Tibial artery (tissue), 4 donors: ENCODE measurements around the gene PI4KB.

Source experiments
- DNase-seq, 2 donors: peaks; one replicate each; pipeline ENCODE4 v3.0.0-alpha.2; 2019
- H3K27ac ChIP-seq, 2 donors: fragments of 200-600 bp; sonication (generic) in 1 of 2; 1 replicate in 1 of 2; 2 replicates in 1 of 2; pipeline ENCODE4 v1.5.1; 2018 to 2019; ENCODE audit warnings: mild to moderate bottlenecking in 1 of 2
- H3K27me3 ChIP-seq, 2 donors: fragments of 200-600 bp; sonication (generic) in 1 of 2; one replicate each; pipeline versions ENCODE4 v1.5.1 to v1.6.0; 2016 to 2019
- H3K36me3 ChIP-seq, 3 donors: fragments of 200-600 bp; sonication (generic) in 2 of 3; one replicate each; pipeline ENCODE4 v1.5.1; 2016 to 2019; ENCODE audit warnings: mild to moderate bottlenecking in 2 of 3
- H3K4me1 ChIP-seq, 4 donors: fragments of 200-600 bp; sonication (generic) in 2 of 4; 1 replicate in 3 of 4; 2 replicates in 1 of 4; pipeline ENCODE4 v1.5.1; 2016 to 2019
- H3K4me3 ChIP-seq, 2 donors: fragments of 200-600 bp; sonication (generic) in 1 of 2; 1 replicate in 1 of 2; 2 replicates in 1 of 2; pipeline ENCODE4 v1.5.1; 2018 to 2019; ENCODE audit warnings: mild to moderate bottlenecking in 2 of 2
- H3K9me3 ChIP-seq, 3 donors: fragments of 200-600 bp; sonication (generic) in 1 of 3; one replicate each; pipeline ENCODE4 v1.5.1; 2016 to 2019
- intact Hi-C: fragments of 100-400 bp; cut with DNase I; formaldehyde crosslinking; loops from one replicate; pipeline ENCODE4 v1.15.0; 2023; ENCODE audit warnings: low total_unique reads
- TF ChIP-seq, protein P1 (sequence below), 2 experiments: fragments of 200-600 bp in 1 of 2; fragments of 450-650 bp in 1 of 2; IDR thresholded peaks; one replicate each; pipeline ENCODE4 v1.5.1; 2017 to 2019; ENCODE audit warnings: antibody characterized with exemption in 2 of 2, mild to moderate bottlenecking in 1 of 2, moderate library complexity in 1 of 2

PI4KB gene

DNA sequence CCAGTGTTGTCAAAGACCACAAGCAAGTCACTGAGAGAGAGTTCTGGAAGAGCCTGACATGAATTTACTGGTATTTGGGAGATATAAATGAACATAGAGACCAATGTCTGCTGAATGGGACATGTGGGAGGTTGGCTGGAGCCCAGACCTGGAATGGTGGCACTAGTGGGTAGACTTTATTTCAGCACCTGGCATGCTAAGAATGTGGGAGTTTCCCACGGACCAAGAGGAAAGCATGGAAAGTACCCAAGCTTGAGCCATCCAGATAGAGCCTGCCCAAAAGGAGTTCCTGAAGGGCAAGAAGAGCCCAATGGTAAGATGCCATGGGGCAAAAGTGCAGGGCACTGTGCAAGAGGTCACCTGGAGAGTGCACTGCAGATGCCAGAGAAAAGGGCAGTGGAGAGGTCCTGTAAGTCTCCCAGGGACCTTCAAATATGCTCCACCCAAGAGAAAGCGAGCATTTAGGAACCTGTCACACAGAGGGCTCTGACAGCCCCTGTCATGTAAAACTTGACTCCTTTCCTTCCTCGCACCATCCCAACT lies 53.2 kb downstream of the PI4KB start:
- intact Hi-C loops: no loop called here
- no peak for DNase-seq
- Histone ChIP-seq H3K4me3 (no peak overlapping the region), H3K27me3 (no peaks in the 10 kb centered on the region), H3K4me1 (no peaks in the 10 kb centered on the region), H3K9me3 (no peaks in the 10 kb centered on the region), H3K36me3 (peaks cover 3 to 25% (median 7%) of the 10 kb centered on the region in 3 donors), H3K27ac (no peak overlapping the region)
- TF ChIP-seq, protein P1, sequence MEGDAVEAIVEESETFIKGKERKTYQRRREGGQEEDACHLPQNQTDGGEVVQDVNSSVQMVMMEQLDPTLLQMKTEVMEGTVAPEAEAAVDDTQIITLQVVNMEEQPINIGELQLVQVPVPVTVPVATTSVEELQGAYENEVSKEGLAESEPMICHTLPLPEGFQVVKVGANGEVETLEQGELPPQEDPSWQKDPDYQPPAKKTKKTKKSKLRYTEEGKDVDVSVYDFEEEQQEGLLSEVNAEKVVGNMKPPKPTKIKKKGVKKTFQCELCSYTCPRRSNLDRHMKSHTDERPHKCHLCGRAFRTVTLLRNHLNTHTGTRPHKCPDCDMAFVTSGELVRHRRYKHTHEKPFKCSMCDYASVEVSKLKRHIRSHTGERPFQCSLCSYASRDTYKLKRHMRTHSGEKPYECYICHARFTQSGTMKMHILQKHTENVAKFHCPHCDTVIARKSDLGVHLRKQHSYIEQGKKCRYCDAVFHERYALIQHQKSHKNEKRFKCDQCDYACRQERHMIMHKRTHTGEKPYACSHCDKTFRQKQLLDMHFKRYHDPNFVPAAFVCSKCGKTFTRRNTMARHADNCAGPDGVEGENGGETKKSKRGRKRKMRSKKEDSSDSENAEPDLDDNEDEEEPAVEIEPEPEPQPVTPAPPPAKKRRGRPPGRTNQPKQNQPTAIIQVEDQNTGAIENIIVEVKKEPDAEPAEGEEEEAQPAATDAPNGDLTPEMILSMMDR (IDR thresholded peaks at IDR 0.05): no peak

GRCh38 chr1:151267760-151268159 lies 59.5 kb downstream of the PI4KB start:
- H3K27ac ChIP-seq: no peak overlapping the region
- no peak for DNase-seq
- peaks cover 51 to 84% (median 64%) of the 10 kb centered on the region in 3 donors for H3K36me3 ChIP-seq
- intact Hi-C loops: no loop called here
- no peaks in the 10 kb centered on the region for H3K4me1 ChIP-seq
- TF ChIP-seq, protein P1 (IDR thresholded peaks at IDR 0.05): no peak
- H3K9me3 ChIP-seq: no peaks in the 10 kb centered on the region
- H3K4me3 ChIP-seq: no peak overlapping the region
- no peaks in the 10 kb centered on the region for H3K27me3 ChIP-seq

- intact Hi-C loops: no loop called here
- no peaks in the 10 kb centered on the region for H3K9me3 ChIP-seq
- no peaks in the 10 kb centered on the region for H3K27me3 ChIP-seq
- no peaks in the 10 kb centered on the region for H3K4me1 ChIP-seq
- no peak overlapping the region for H3K4me3 ChIP-seq
- peaks cover 60 to 87% (median 70%) of the 10 kb centered on the region in 3 donors for H3K36me3 ChIP-seq
- TF ChIP-seq, protein P1 (IDR thresholded peaks at IDR 0.05): no peak
- H3K27ac ChIP-seq: no peak overlapping the region
- DNase-seq: no peak
Observed at GRCh38 chr1:151266821-151267220, 60.4 kb downstream of the PI4KB start.

- Histone ChIP-seq H3K4me3 (no peak overlapping the region), H3K27ac (no peak overlapping the region), H3K4me1 (no peaks in the 10 kb centered on the region), H3K9me3 (no peaks in the 10 kb centered on the region), H3K27me3 (no peaks in the 10 kb centered on the region), H3K36me3 (peaks cover 60 to 90% (median 70%) of the 10 kb centered on the region in 3 donors)
- intact Hi-C loops: no loop called here
- TF ChIP-seq, protein P1 (IDR thresholded peaks at IDR 0.05): no peak
- DNase-seq: no peak
Observed at GRCh38 chr1:151266315-151266714, 60.9 kb downstream of the PI4KB start.

DNA sequence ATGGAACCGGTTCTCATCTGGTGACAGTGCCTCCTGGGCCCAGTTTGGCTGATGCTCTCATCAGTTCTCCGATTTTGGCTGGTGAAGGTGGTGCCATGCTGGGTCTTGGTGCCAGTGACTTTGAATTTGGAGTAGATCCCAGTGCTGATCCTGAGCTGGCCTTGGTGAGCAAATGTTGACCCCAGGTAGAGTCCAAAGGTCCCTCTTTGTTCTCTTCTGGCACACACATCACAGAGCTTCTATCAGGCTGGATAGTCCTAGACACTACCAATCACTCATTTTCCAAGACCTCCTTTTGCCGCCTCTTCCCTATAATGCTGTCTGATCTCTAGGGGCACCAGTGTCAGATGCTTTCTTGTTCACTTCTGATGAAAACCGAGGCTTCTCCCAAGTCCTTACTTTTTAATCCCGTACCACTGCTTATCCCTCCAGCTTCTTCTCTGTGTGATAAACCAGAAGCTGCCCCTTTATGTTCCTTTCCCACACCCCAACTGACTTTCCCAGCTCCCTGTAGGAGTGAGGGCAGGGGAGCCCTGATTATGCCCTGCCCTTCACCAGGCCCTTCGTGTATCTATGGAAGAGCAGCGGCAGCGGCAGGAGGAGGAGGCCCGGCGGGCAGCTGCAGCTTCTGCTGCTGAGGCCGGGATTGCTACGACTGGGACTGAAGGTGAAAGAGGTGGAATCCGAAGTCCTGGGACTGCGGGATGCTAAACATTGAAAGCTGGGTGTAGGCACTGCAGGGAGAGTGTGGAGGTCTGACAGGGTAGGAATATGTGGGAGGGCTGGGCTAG lies 61.6 kb downstream of the PI4KB start:
- intact Hi-C loops: no loop called here
- TF ChIP-seq, protein P1 (IDR thresholded peaks at IDR 0.05): no peak
- Histone ChIP-seq H3K4me3 (no peak overlapping the region), H3K36me3 (peaks cover 60 to 90% (median 70%) of the 10 kb centered on the region in 3 donors), H3K27ac (no peak overlapping the region), H3K9me3 (no peaks in the 10 kb centered on the region), H3K4me1 (no peaks in the 10 kb centered on the region), H3K27me3 (no peaks in the 10 kb centered on the region)
- no peak for DNase-seq
